SJCRH30 (cell line): ENCODE measurements around the gene ABCC10. TPM values are rescaled to one million over a fixed set of nuclear protein-coding genes. Genes with fewer than 3 reads are reported as not detected.
"Not testable (repeated sequence)": the region's sequence is repeated elsewhere in the genome, so short reads cannot be mapped to it uniquely, and the experiment has no call there.

Source experiments
- DNase-seq, 2 experiments: peaks; one replicate each; pipeline ENCODE4 v3.0.0-alpha.2; 2015 to 2020
- H3K27ac ChIP-seq: fragments of 250-450 bp; sonication (Bioruptor Pico); 2 replicates; pipeline ENCODE4 v1.5.1; 2020; ENCODE audit warnings: mild to moderate bottlenecking, moderate library complexity
- H3K27me3 ChIP-seq: fragments of 250-450 bp; sonication (Bioruptor Pico); 2 replicates; pipeline ENCODE4 v1.5.1; 2020; ENCODE audit warnings: mild to moderate bottlenecking, moderate library complexity
- H3K36me3 ChIP-seq: fragments of 250-450 bp; sonication (Bioruptor Pico); 2 replicates; pipeline ENCODE4 v1.5.1; 2020; ENCODE audit warnings: mild to moderate bottlenecking, moderate library complexity
- H3K4me1 ChIP-seq: fragments of 250-450 bp; sonication (Bioruptor Pico); 2 replicates; pipeline ENCODE4 v1.5.1; 2020; ENCODE audit warnings: mild to moderate bottlenecking, moderate library complexity
- H3K4me3 ChIP-seq: fragments of 250-450 bp; sonication (Bioruptor Pico); 2 replicates; pipeline ENCODE4 v1.5.1; 2020; ENCODE audit warnings: mild to moderate bottlenecking, moderate library complexity
- H3K9me3 ChIP-seq: fragments of 250-450 bp; sonication (Bioruptor Pico); replicated peaks from 2 replicates; pipeline ENCODE4 v1.5.1; 2020; ENCODE audit warnings: mild to moderate bottlenecking, moderate library complexity
- total RNA-seq: library from RNA; depleted of rRNA; stranded (reverse); fragments of >200 nt; shearing (Covaris generic); gene quantifications from 2 replicates; pipeline ENCODE4 v1.2.3, GENCODE V29; 2014; rRNA removed

Gene ABCC10
- total RNA-seq, 1 experiment from 2014 or later: 10.3 TPM

- Histone ChIP-seq H3K4me1 (peaks cover 28% of the 10 kb centered on the region), H3K36me3 (peaks cover 22% of the 10 kb centered on the region), H3K27ac (no peak overlapping the region), H3K9me3 (no peaks in the 10 kb centered on the region), H3K4me3 (no peak overlapping the region), H3K27me3 (no peaks in the 10 kb centered on the region)
- DNase-seq: peak in 1 of 2 experiments; percentile 27
These were observed 70.3 kb downstream of the ABCC10 start for GRCh38 chr6:43497689-43498088.

- Histone ChIP-seq H3K4me1 (peaks cover 22% of the 10 kb centered on the region), H3K36me3 (peaks cover 23% of the 10 kb centered on the region)
- not testable (repeated sequence) for H3K9me3 ChIP-seq, H3K4me3 ChIP-seq, H3K27me3 ChIP-seq, H3K27ac ChIP-seq, DNase-seq
These were observed 71.0 kb downstream of the ABCC10 start for GRCh38 chr6:43498291-43498690.

GRCh38 chr6:43499028-43499815 is 71.9 kb downstream of the ABCC10 start:
- H3K9me3 ChIP-seq: no peaks in the 10 kb centered on the region
- H3K27ac ChIP-seq: no peak overlapping the region
- no peak for DNase-seq
- no peaks in the 10 kb centered on the region for H3K27me3 ChIP-seq
- peaks cover 30% of the 10 kb centered on the region for H3K36me3 ChIP-seq
- peaks cover 13% of the 10 kb centered on the region for H3K4me1 ChIP-seq
- no peak overlapping the region for H3K4me3 ChIP-seq

Other genes with a start within 250 kb of the ABCC10 start
- 14.1 and 14.5 TPM in 2 replicates for gene CUL9, start 245.3 kb upstream of the ABCC10 start, total RNA-seq
- gene DNPH1, start 198.1 kb upstream of the ABCC10 start, total RNA-seq: 23.8 and 31.4 TPM in 2 replicates
- not detected in 2 replicates for gene TTBK1, start 184.1 kb upstream of the ABCC10 start, total RNA-seq
- gene SLC22A7, start 129.3 kb upstream of the ABCC10 start, total RNA-seq: not detected in 2 replicates
- gene CRIP3, start 118.7 kb upstream of the ABCC10 start, total RNA-seq: not detected in 2 replicates
- 17.2 and 17.7 TPM in 2 replicates for gene ZNF318, start 57.9 kb upstream of the ABCC10 start, total RNA-seq
- gene DLK2, start 28.0 kb downstream of the ABCC10 start, total RNA-seq: 5.4 and 5.8 TPM in 2 replicates
- 32.2 and 38.8 TPM in 2 replicates for gene TJAP1, start 50.0 kb downstream of the ABCC10 start, total RNA-seq
- 0.14 TPM in 1 of 2 replicates, not detected in the other for gene LRRC73, start 82.8 kb downstream of the ABCC10 start, total RNA-seq
- gene YIPF3, start 89.4 kb downstream of the ABCC10 start, total RNA-seq: 56.3 and 61.7 TPM in 2 replicates
- gene POLR1C, start 89.5 kb downstream of the ABCC10 start, total RNA-seq: 37.3 and 38.3 TPM in 2 replicates
- 75.1 and 88.6 TPM in 2 replicates for gene XPO5, start 148.5 kb downstream of the ABCC10 start, total RNA-seq
- gene POLH, start 148.6 kb downstream of the ABCC10 start, total RNA-seq: 10.3 and 12.4 TPM in 2 replicates
- 43.4 and 58.1 TPM in 2 replicates for gene GTPBP2, start 201.7 kb downstream of the ABCC10 start, total RNA-seq
- 28.0 and 34.4 TPM in 2 replicates for gene MAD2L1BP, start 208.3 kb downstream of the ABCC10 start, total RNA-seq
- gene RSPH9, start 217.5 kb downstream of the ABCC10 start, total RNA-seq: not detected in 2 replicates